BLaER1 (cell line): ENCODE results near the gene BRAP.
"Not testable (repeated sequence)": the region's sequence is repeated elsewhere in the genome, so short reads cannot be mapped to it uniquely, and the experiment has no call there.

Experiments
- H3K27ac ChIP-seq: shearing (Covaris generic); formaldehyde crosslinking; 2 replicates; pipeline ENCODE4 v1.8.1; 2022
- H3K27me3 ChIP-seq: shearing (Covaris generic); formaldehyde crosslinking; 2 replicates; pipeline ENCODE4 v1.8.1; 2022
- H3K36me3 ChIP-seq: shearing (Covaris generic); formaldehyde crosslinking; 2 replicates; pipeline ENCODE4 v1.8.1; 2022
- H3K4me1 ChIP-seq: shearing (Covaris generic); formaldehyde crosslinking; 2 replicates; pipeline ENCODE4 v1.8.1; 2022
- H3K4me2 ChIP-seq: shearing (Covaris generic); formaldehyde crosslinking; 2 replicates; pipeline ENCODE4 v1.8.1; 2022
- H3K4me3 ChIP-seq: shearing (Covaris generic); formaldehyde crosslinking; 2 replicates; pipeline ENCODE4 v1.8.1; 2022
- H3K9ac ChIP-seq: shearing (Covaris generic); formaldehyde crosslinking; 2 replicates; pipeline ENCODE4 v1.8.1; 2022
- H3K9me3 ChIP-seq: shearing (Covaris generic); formaldehyde crosslinking; 2 replicates; pipeline ENCODE4 v1.8.1; 2022
- H4K20me1 ChIP-seq: shearing (Covaris generic); formaldehyde crosslinking; 2 replicates; pipeline ENCODE4 v1.8.1; 2022
- Cebpa-rat ChIP-seq: shearing (Covaris generic); IDR thresholded peaks from 2 replicates; pipeline ENCODE4 v1.8.1; 2022

BRAP gene

DNA sequence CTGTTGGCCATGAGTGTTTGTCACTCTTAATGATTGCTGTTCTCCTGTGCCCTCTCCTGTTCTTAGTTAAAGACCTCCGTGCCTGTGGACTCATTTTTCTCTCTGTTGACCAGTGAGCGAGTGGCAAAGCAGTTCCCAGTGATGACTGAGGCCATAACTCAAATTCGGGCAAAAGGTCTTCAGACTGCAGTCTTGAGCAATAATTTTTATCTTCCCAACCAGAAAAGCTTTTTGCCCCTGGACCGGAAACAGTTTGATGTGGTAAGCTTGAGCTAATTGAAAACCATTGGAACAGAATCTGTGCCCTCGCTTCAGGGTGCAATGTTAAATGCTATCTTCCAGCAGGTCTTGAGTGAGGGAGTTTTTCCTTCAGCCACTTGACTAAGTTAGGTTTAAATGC is 19.9 kb upstream of the BRAP start:
- TF ChIP-seq Cebpa-rat = peak; percentile 41; the same call in 1 of the 2 replicates
- H3K4me3 ChIP-seq = no peak overlapping the region

DNA sequence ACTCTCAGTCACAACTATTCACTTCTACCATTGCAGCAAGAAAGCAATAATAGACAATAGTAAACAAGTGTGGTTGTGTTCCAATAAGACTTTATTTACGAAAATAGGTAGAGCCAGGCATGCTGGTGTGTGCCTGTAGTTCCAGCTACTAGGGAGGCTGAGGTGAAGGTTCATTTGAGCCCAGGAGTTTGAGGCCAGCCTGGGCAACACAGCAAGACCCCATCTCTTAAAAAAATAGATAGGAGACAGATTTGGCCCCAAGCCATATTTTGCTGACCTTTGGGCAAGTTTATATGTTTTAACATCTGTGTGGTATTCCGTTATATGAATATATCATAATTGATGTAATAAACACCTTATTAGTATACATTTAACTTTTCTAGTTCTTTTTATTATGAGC is 14.2 kb upstream of the BRAP start:
- no peak overlapping the region for H3K4me2 ChIP-seq
- H3K27ac ChIP-seq = no peak overlapping the region
- TF ChIP-seq Cebpa-rat = no peak
- H3K9me3 ChIP-seq = 0 out of 2 replicates have a peak, but pooled peaks cover 5% of the 10 kb centered on the region
- H3K27me3 ChIP-seq = no peaks in the 10 kb centered on the region
- no peak overlapping the region for H3K4me3 ChIP-seq
- H3K4me1 ChIP-seq = peaks cover under 1% of the 10 kb centered on the region
- no peak overlapping the region for H3K9ac ChIP-seq
- peaks cover 92% of the 10 kb centered on the region for H3K36me3 ChIP-seq
- no peaks in the 10 kb centered on the region for H4K20me1 ChIP-seq

More for the DNA sequence above, 19.9 kb upstream of the BRAP start:
- Histone ChIP-seq H3K9ac (peak overlapping the region; percentile 10; the same call in 1 of the 2 replicates), H4K20me1 (0 out of 2 replicates have a peak, but pooled peaks cover 7% of the 10 kb centered on the region), H3K4me1 (peaks cover 13% of the 10 kb centered on the region), H3K27ac (no peak overlapping the region; the same call in 1 of the 2 replicates), H3K27me3 (no peaks in the 10 kb centered on the region), H3K4me2 (peak overlapping the region; percentile 8), H3K9me3 (0 out of 2 replicates have a peak, but pooled peaks cover 5% of the 10 kb centered on the region), H3K36me3 (peaks cover 94% of the 10 kb centered on the region)

DNA sequence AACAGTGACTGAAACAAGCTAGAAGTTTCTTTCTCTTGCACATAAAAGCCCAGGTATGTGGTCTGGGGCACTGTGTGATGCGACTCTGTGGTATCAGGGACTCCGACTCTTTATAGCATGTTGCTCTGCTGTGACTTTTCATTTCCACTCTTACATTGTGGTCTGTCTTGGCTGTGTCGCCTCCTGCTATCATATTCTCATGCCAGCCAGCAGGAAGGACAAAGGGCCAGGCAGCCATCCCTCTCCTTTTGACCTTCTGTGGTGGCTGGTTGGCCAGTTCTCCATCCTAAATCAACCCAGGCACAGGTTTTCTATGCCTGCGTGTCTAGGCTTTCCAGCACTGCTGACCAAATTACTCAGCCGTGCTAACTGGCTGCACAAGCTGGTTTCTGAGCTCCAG is 8.1 kb upstream of the BRAP start:
- Histone ChIP-seq H3K4me3 (no peak overlapping the region), H3K9me3 (no peaks in the 10 kb centered on the region), H3K4me1 (no peaks in the 10 kb centered on the region), H3K36me3 (peaks cover 76% of the 10 kb centered on the region), H3K27ac (no peak overlapping the region), H3K27me3 (no peaks in the 10 kb centered on the region), H3K9ac (no peak overlapping the region), H4K20me1 (no peaks in the 10 kb centered on the region), H3K4me2 (no peak overlapping the region)
- TF ChIP-seq Cebpa-rat = no peak

DNA sequence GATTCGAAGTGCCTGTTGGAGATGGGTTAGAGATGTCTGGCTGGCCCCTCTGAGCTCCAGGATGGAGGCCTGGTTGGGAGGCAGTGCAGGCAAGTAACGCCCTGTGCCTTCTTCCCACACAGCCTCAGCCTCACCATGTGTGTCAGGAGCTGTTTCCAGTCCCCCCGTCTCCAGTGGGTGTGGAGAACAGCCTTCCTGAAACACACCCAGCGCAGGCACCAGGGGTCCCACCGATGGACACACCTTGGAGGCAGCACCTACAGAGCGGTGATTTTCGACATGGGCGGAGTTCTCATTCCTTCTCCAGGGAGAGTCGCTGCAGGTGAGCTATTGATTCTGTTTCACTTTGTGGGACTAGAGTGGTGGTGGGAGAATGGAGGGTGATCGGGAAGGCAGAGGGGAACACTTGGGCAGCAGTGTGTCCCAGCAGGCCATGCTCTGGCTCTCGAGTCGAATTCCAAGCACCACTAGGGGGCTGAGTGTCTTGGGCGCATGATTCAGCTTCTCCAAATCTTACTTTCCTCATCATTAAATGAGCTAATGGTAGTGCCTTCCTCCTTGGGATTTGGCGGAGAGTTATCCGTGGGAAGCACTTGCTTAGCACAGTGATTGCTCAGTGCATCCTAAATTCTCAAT is 6.9 kb upstream of the BRAP start:
- TF ChIP-seq Cebpa-rat = no peak
- H3K27ac ChIP-seq = no peak overlapping the region
- no peaks in the 10 kb centered on the region for H3K4me1 ChIP-seq
- no peak overlapping the region for H3K4me3 ChIP-seq
- no peaks in the 10 kb centered on the region for H3K9me3 ChIP-seq
- H4K20me1 ChIP-seq = no peaks in the 10 kb centered on the region
- peaks cover 66% of the 10 kb centered on the region for H3K36me3 ChIP-seq
- no peak overlapping the region for H3K9ac ChIP-seq
- no peak overlapping the region for H3K4me2 ChIP-seq
- H3K27me3 ChIP-seq = no peaks in the 10 kb centered on the region

DNA sequence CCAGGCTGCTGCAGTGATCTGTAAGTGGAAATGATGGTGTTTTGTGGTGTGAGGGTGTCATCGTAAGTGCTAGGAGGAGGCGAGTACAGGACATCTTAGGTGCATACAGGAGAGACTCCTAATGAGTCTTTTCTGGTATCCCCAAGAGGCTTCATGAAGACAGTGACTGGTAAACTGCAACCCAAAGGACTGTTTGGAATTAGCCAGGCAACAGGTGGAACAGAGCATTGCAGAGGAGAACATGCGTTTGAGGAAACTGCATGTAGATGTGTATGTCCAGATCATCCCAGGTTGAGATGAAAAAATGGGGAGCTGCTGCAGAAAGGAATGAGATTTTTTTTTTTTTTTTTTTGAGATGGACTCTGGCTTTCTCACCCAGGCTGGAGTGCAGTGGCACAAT is 5.5 kb upstream of the BRAP start:
- peaks cover 53% of the 10 kb centered on the region for H3K36me3 ChIP-seq
- H4K20me1 ChIP-seq = no peaks in the 10 kb centered on the region
- peaks cover 11% of the 10 kb centered on the region for H3K4me1 ChIP-seq
- no peaks in the 10 kb centered on the region for H3K27me3 ChIP-seq
- no peak overlapping the region for H3K27ac ChIP-seq
- H3K4me2 ChIP-seq = no peak overlapping the region
- H3K4me3 ChIP-seq = no peak overlapping the region
- no peak for TF ChIP-seq Cebpa-rat
- no peak overlapping the region for H3K9ac ChIP-seq
- H3K9me3 ChIP-seq = no peaks in the 10 kb centered on the region

DNA sequence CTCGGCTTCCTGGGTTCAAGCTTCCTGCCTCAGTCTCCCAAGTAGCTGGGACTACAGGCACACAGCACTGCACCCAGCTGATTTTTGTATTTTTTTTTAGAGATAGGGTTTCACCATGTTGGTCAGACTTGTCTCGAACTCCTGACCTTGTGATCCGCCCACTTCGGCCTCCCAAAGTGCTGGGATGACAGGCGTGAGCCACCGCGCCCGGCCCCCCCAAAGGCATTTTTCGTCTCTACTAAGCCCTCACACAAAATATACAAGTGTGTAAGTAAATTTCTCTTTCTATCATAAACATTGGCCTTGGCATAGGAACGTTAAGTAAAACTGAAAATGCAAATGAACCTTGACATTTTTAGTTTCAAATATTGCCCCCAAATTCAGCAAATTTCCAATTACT is 2.2 kb upstream of the BRAP start:
- H3K27me3 ChIP-seq = no peaks in the 10 kb centered on the region
- H3K4me3 ChIP-seq = no peak overlapping the region
- H3K9me3 ChIP-seq = no peaks in the 10 kb centered on the region
- H3K4me1 ChIP-seq = peaks cover 25% of the 10 kb centered on the region
- no peak overlapping the region for H3K4me2 ChIP-seq
- peaks cover 28% of the 10 kb centered on the region for H3K36me3 ChIP-seq
- peaks cover 23% of the 10 kb centered on the region for H4K20me1 ChIP-seq
- no peak for TF ChIP-seq Cebpa-rat
- no peak overlapping the region for H3K27ac ChIP-seq
- no peak overlapping the region for H3K9ac ChIP-seq

DNA sequence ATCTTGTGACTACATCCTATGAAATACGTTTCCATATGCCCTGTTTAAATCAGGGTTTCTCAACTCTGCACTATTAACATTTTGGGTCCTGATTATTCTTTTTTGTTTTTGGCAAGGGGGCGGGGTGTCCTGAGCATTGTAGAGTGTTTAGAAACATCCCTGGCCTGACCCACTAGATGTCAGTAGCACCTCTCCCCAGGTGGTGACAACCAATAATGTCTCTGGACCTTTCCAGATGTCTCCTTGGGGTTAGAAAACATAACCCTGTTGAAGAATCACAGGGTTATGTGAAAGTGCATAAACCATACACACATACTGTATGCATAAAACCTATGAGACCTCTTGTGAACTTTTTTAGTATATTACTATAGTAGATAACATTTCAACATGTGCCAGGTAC is 1.5 kb upstream of the BRAP start:
- TF ChIP-seq Cebpa-rat = no peak
- H3K27me3 ChIP-seq = no peaks in the 10 kb centered on the region
- H3K36me3 ChIP-seq = peaks cover 28% of the 10 kb centered on the region
- no peak overlapping the region for H3K9ac ChIP-seq
- H3K4me2 ChIP-seq = peak overlapping the region; percentile 90
- H4K20me1 ChIP-seq = peaks cover 30% of the 10 kb centered on the region
- no peak overlapping the region; the same call in 1 of the 2 replicates for H3K4me3 ChIP-seq
- H3K9me3 ChIP-seq = no peaks in the 10 kb centered on the region
- peaks cover 25% of the 10 kb centered on the region for H3K4me1 ChIP-seq
- H3K27ac ChIP-seq = no peak overlapping the region

DNA sequence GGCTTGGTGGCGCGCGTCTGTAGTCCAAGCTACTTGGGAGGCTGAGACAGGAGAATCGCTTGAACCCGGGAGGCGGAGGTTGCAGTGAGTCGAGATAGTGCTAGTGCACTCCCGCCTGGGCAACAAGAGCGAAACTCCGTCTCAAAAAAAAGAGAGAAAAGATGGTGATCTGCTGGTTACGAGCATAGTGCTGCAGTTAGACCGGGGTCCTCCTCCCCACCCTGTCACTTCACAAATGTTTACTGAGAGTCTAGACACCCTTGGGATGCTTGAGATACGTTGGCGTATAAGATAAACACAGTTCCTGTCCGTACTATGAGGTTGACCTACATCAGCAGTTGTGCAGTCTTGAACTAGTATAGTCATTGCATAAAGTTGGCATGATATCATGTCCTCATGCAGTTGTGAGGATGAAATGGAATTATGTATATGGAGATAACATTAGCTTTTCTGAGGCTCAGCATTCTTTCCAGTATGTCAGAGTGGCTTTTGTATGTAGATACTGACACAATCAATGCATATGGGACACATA is 884 bp upstream of the BRAP start:
- Histone ChIP-seq H3K36me3 (peaks cover 32% of the 10 kb centered on the region), H3K27me3 (no peaks in the 10 kb centered on the region), H3K4me3 (peak overlapping the region; percentile 87), H3K4me2 (peak overlapping the region; percentile 90), H3K9me3 (no peaks in the 10 kb centered on the region), H3K9ac (peak overlapping the region; percentile 93), H3K27ac (peak overlapping the region; percentile 87), H3K4me1 (peaks cover 25% of the 10 kb centered on the region), H4K20me1 (peaks cover 32% of the 10 kb centered on the region)
- no peak for TF ChIP-seq Cebpa-rat

DNA sequence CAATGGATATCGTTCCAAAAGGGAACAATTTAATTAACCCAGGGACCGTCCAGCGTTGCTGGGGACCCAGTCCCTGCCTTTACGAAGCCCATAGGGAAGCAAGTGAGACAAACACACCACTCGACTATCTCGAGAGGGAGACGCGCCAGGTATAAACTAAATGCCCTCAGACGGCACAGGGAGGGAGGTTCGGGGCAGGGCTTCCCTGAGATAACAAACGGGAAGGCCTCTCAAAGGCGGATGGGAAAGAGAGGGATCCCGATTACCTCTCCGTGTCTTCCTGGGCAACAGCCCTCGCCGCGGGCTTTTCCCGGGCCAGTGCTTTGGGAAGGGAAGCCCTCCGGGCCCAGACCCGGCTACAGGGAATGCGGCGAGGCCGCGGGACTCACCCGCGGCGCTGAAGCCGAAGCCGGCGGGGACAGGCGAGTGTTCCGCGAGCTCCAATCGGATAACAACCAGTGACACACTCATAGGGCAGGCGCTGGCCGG is 390 bp downstream of the BRAP start:
- peaks cover 37% of the 10 kb centered on the region for H3K36me3 ChIP-seq
- peaks cover 32% of the 10 kb centered on the region for H4K20me1 ChIP-seq
- peak overlapping the region; percentile 87 for H3K4me3 ChIP-seq
- H3K4me2 ChIP-seq = peak overlapping the region; percentile 96
- H3K9ac ChIP-seq = peak overlapping the region; percentile 93
- no peaks in the 10 kb centered on the region for H3K27me3 ChIP-seq
- H3K27ac ChIP-seq = peak overlapping the region; percentile 87
- peaks cover 25% of the 10 kb centered on the region for H3K4me1 ChIP-seq
- no peak for TF ChIP-seq Cebpa-rat
- no peaks in the 10 kb centered on the region for H3K9me3 ChIP-seq

DNA sequence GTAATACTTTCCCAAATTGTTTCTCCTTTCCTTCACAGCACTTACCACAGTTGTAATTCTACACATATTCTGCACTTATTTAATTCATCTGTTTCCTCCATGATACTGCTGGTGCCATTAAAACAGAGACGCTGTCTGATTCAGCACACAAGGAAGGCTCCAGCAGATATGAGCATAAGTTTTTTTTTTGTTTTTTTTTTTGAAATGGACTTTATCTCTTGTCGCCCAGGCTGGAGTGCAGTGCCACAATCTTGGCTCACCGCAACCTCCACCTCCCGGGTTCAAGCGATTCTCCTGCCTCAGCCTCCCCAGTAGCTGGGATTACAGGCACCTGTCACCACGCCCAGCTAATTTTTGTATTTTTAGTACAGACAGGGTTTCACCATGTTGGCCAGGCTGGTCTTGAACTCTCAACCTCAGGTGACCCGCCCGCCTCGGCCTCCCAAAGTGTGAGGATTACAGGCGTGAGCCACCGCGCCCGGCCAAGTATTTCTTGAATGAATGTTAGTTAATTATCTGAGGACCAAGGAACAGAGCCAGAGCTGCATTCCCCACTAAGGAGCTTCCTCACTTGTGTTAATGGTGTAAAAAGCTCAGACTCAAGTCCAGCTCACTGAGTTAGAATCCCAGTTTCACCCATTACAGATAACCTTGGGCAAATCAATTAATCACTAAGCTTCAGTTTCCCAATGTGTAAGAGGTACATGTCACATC is 1.1 kb downstream of the BRAP start:
- not testable (repeated sequence) for H3K27me3 ChIP-seq
- peak overlapping the region; percentile 87 for H3K27ac ChIP-seq
- H3K4me1 ChIP-seq = peaks cover 25% of the 10 kb centered on the region

More for the DNA sequence above, 1.1 kb downstream of the BRAP start:
- not testable (repeated sequence) for H3K9me3 ChIP-seq
- Histone ChIP-seq H3K36me3 (peaks cover 42% of the 10 kb centered on the region), H3K4me3 (peak overlapping the region; percentile 87), H3K4me2 (peak overlapping the region; percentile 96), H4K20me1 (peaks cover 32% of the 10 kb centered on the region), H3K9ac (peak overlapping the region; percentile 93)
